Activated gamma-delta T cell (primary cell): ENCODE data around the gene SLC26A8.
"Not testable (repeated sequence)": the region's sequence is repeated elsewhere in the genome, so short reads cannot be mapped to it uniquely, and the experiment has no call there.

Experiments
- DNase-seq: peaks from one replicate; lab custom pipeline; 2025; lab: John Stamatoyannopoulos, UW

Gene SLC26A8

GRCh38 chr6:36052097-36052496 lies 27.7 kb upstream of the SLC26A8 start:
- DNase-seq: no peak

- DNase-seq: no peak
Observed at GRCh38 chr6:36050947-36051710, 26.7 kb upstream of the SLC26A8 start.

- no peak for DNase-seq
Observed at GRCh38 chr6:36050305-36050704, 25.9 kb upstream of the SLC26A8 start.

GRCh38 chr6:36049582-36049981 lies 25.1 kb upstream of the SLC26A8 start:
- no peak for DNase-seq

GRCh38 chr6:36042618-36043260 lies 18.3 kb upstream of the SLC26A8 start:
- DNase-seq: no peak

- DNase-seq: no peak
Observed at GRCh38 chr6:36040958-36041357, 16.5 kb upstream of the SLC26A8 start.

- no peak for DNase-seq
Observed at GRCh38 chr6:36039112-36039511, 14.7 kb upstream of the SLC26A8 start.

GRCh38 chr6:36038120-36038876 lies 13.9 kb upstream of the SLC26A8 start:
- DNase-seq: no peak

- DNase-seq: no peak
Observed at GRCh38 chr6:36035225-36035624, 10.8 kb upstream of the SLC26A8 start.

GRCh38 chr6:36034441-36034840 lies 10.0 kb upstream of the SLC26A8 start:
- no peak for DNase-seq

- DNase-seq: no peak
Observed at GRCh38 chr6:36033935-36034334, 9.5 kb upstream of the SLC26A8 start.

GRCh38 chr6:36033144-36033543 lies 8.7 kb upstream of the SLC26A8 start:
- not testable (repeated sequence) for DNase-seq

- no peak for DNase-seq
Observed at GRCh38 chr6:36032261-36032660, 7.8 kb upstream of the SLC26A8 start.

- DNase-seq: no peak
Observed at GRCh38 chr6:36029464-36029863, 5.0 kb upstream of the SLC26A8 start.

GRCh38 chr6:36028877-36029324 lies 4.5 kb upstream of the SLC26A8 start:
- no peak for DNase-seq

GRCh38 chr6:36028088-36028876 lies 3.8 kb upstream of the SLC26A8 start:
- DNase-seq: no peak

GRCh38 chr6:36027501-36028087 lies 3.2 kb upstream of the SLC26A8 start, which contains the start of gene MAPK14:
Gene MAPK14 (plus strand): TSS chr6:36027808. CDS start chr6:36028158, 350 bp downstream.
- DNase-seq: peak; percentile 78

- DNase-seq: no peak
Observed at GRCh38 chr6:36025932-36026327, 1.5 kb upstream of the SLC26A8 start.

GRCh38 chr6:36025260-36025931 lies 955 bp upstream of the SLC26A8 start:
- no peak for DNase-seq

- DNase-seq: no peak
Observed at GRCh38 chr6:36020154-36020553, 4.3 kb downstream of the SLC26A8 start.

- no peak for DNase-seq
Observed at GRCh38 chr6:36019167-36019566, 5.3 kb downstream of the SLC26A8 start.
